HepG2 (cell line): ENCODE data around the gene HLF. TPM values are rescaled to one million over a fixed set of nuclear protein-coding genes. Genes with fewer than 3 reads are reported as not detected.

Experiments used
- ATAC-seq: fragments of 200-7000 bp; cut with Tn5 transposase; 3 replicates; pipeline ENCODE4 v1.9.1; 2020; ENCODE audit warnings: mild to moderate bottlenecking, moderate library complexity
- BruUV-seq: library from RNA; stranded (reverse); fragments of 400-500 nt; replicated peaks from 2 replicates; lab custom pipeline; 2021; lab: Mats Ljungman, UMichigan
- CTCF ChIA-PET: fragments of 300-600 bp; formaldehyde crosslinking; extraction: SDS; loops from one replicate; lab custom pipeline; 2021; ENCODE audit warnings: low total read pairs, inconsistent platforms, low intra/inter-chr PET ratio; lab: Yijun Ruan, JAX
- POLR2A ChIA-PET: fragments of 350-600 bp; sonication (Branson Sonifier 250); formaldehyde crosslinking; loops from one replicate; lab custom pipeline; 2020; ENCODE audit warnings: antibody characterized with exemption, inconsistent platforms; lab: Yijun Ruan, JAX
- DNase-seq: peaks from one replicate; pipeline ENCODE4 v3.0.0-alpha.2; 2015; ENCODE audit warnings: low spot score
- FAIRE-seq: peaks from 3 replicates; lab custom pipeline; 2011; peaks lifted over from hg19 to GRCh38; lab: Jason Lieb, UNC
- H2AFZ ChIP-seq: one replicate; pipeline ENCODE4 v1.6.1; 2011; ENCODE audit warnings: low read length, inconsistent platforms
- H3K27ac ChIP-seq: fragments of 300-600 bp; 3 replicates; pipeline ENCODE4 v1.8.0; 2011; ENCODE audit warnings: mixed run types, mild to moderate bottlenecking, mixed read lengths, low read length, inconsistent platforms; ENCODE audit not compliant: insufficient read depth; ENCODE audit errors: extremely low read length
- H3K27me3 ChIP-seq, 2 experiments: fragments of 200-600 bp in 1 of 2; 2 replicates in 1 of 2; 3 replicates in 1 of 2; pipeline versions ENCODE4 v1.6.0 to v1.8.0; 2011; ENCODE audit warnings: low read length in 2 of 2, mild to moderate bottlenecking in 2 of 2, moderate library complexity in 2 of 2, inconsistent platforms in 1 of 2; ENCODE audit not compliant: insufficient read depth in 2 of 2, control insufficient read depth in 1 of 2
- H3K36me3 ChIP-seq, 2 experiments: fragments of 200-600 bp in 1 of 2; replicated peaks in 1 of 2; 2 replicates in 1 of 2; 3 replicates in 1 of 2; pipeline versions ENCODE4 v1.5.1 to v1.8.0; 2011; ENCODE audit warnings: low read length in 2 of 2, inconsistent platforms in 1 of 2; ENCODE audit not compliant: insufficient read depth in 2 of 2, control insufficient read depth in 1 of 2
- H3K4me1 ChIP-seq: 2 replicates; pipeline ENCODE4 v1.5.1; 2012; ENCODE audit warnings: low read length, inconsistent platforms; ENCODE audit not compliant: insufficient read depth
- H3K4me2 ChIP-seq: 2 replicates; pipeline ENCODE4 v1.6.0; 2011; ENCODE audit warnings: low read depth, low read length, inconsistent platforms
- H3K4me3 ChIP-seq, 3 experiments: fragments of 200-600 bp in 1 of 3; sonication (generic), shearing (Covaris generic) in 1 of 3; replicated peaks in 1 of 3; 2 replicates each; pipeline ENCODE4 v1.5.1; 2011 to 2016; ENCODE audit warnings: low read length in 3 of 3, inconsistent platforms in 2 of 3, low read depth in 2 of 3, mild to moderate bottlenecking in 2 of 3, control low read depth in 1 of 3, mixed read lengths in 1 of 3; ENCODE audit not compliant: insufficient read depth in 1 of 3
- H3K79me2 ChIP-seq: one replicate; pipeline ENCODE4 v1.6.1; 2011; ENCODE audit warnings: low read length, inconsistent platforms; ENCODE audit not compliant: insufficient read depth
- H3K9ac ChIP-seq: 2 replicates; pipeline ENCODE4 v1.6.0; 2011; ENCODE audit warnings: mild to moderate bottlenecking, low read depth, low read length, inconsistent platforms; ENCODE audit not compliant: insufficient read depth
- H3K9me3 ChIP-seq: 2 replicates; pipeline ENCODE4 v1.5.1; 2012; ENCODE audit warnings: mild to moderate bottlenecking, low read length
- H4K20me1 ChIP-seq: 2 replicates; pipeline ENCODE4 v1.6.0; 2011; ENCODE audit warnings: inconsistent platforms, mild to moderate bottlenecking, low read length, moderate library complexity; ENCODE audit not compliant: insufficient read depth
- AGO1 ChIP-seq: fragments of 200-400 bp; formaldehyde crosslinking; IDR thresholded peaks from 2 replicates; pipeline ENCODE4 v1.6.1; 2017; ENCODE audit warnings: mild to moderate bottlenecking, low read depth, low read length, moderate library complexity; ENCODE audit not compliant: poor library complexity, severe bottlenecking
- ARID3A ChIP-seq: IDR thresholded peaks from 2 replicates; pipeline ENCODE4 v1.6.1; 2012; ENCODE audit warnings: low read depth, low read length, improper control_type of control experiment
- EP300 ChIP-seq, 3 experiments: sonication (generic) in 1 of 3; formaldehyde crosslinking in 1 of 3; IDR thresholded peaks; 2 replicates each; pipeline versions ENCODE4 v1.5.1 to v1.6.1; 2011 to 2020; ENCODE audit warnings: low read depth in 2 of 3, low read length in 2 of 3, borderline replicate concordance in 1 of 3, improper control_type of control experiment in 1 of 3, mild to moderate bottlenecking in 1 of 3, missing genetic modification reagents in 1 of 3, moderate library complexity in 1 of 3
- GATAD1 ChIP-seq: IDR thresholded peaks from 2 replicates; pipeline ENCODE4 v1.6.1; 2016; ENCODE audit warnings: missing genetic modification reagents, missing compliant biosample characterization
- KDM1A ChIP-seq: IDR thresholded peaks from 2 replicates; pipeline ENCODE4 v1.6.1; 2016; ENCODE audit warnings: missing compliant biosample characterization
- KDM6A ChIP-seq: IDR thresholded peaks from 2 replicates; pipeline ENCODE4 v1.6.1; 2016; ENCODE audit warnings: low read depth
- NFE2L1 ChIP-seq: sonication (generic); formaldehyde crosslinking; IDR thresholded peaks from 2 replicates; pipeline ENCODE4 v1.4.0; 2020; ENCODE audit warnings: missing genetic modification reagents, mild to moderate bottlenecking, borderline replicate concordance
- SRSF9 ChIP-seq: fragments of 200-400 bp; formaldehyde crosslinking; IDR thresholded peaks from 2 replicates; pipeline ENCODE4 v1.6.1; 2018; ENCODE audit warnings: borderline replicate concordance, mild to moderate bottlenecking, low read depth, low read length; ENCODE audit not compliant: insufficient read depth, poor library complexity, severe bottlenecking
- TARDBP ChIP-seq: sonication (generic); formaldehyde crosslinking; IDR thresholded peaks from 2 replicates; pipeline ENCODE4 v1.8.0; 2022; ENCODE audit warnings: mild to moderate bottlenecking, missing genetic modification reagents
- ZFP41 ChIP-seq: sonication (generic); formaldehyde crosslinking; IDR thresholded peaks from 2 replicates; pipeline ENCODE4 v1.4.0; 2020; ENCODE audit warnings: mild to moderate bottlenecking, missing genetic modification reagents, borderline replicate concordance
- ZMYM4 ChIP-seq: sonication (generic); formaldehyde crosslinking; IDR thresholded peaks from 2 replicates; pipeline ENCODE4 v1.8.1; 2023; ENCODE audit warnings: mild to moderate bottlenecking, missing genetic modification reagents
- ZNF557 ChIP-seq: sonication (generic); formaldehyde crosslinking; IDR thresholded peaks from 2 replicates; pipeline ENCODE4 v1.4.0; 2020; ENCODE audit warnings: missing genetic modification reagents
- WGBS: methylation state at CpG from one replicate; pipeline ENCODE4 v1.1.6; 2017; ENCODE audit warnings: low lambda C conversion rate; 5-methylcytosine and 5-hydroxymethylcytosine counted together
- in situ Hi-C: cut with HindIII; loops from 2 replicates; pipeline ENCODE4 v1.10.0; 2017; ENCODE audit warnings: low pct_unique_long_range_greater_than_20kb; ENCODE audit not compliant: extremely low pct_ligation_motif_present
- intact Hi-C: fragments of 100-400 bp; cut with micrococcal nuclease; formaldehyde crosslinking; loops from one replicate; pipeline ENCODE4 v1.10.0; 2022; ENCODE audit not compliant: unreplicated experiment
- polyA plus RNA-seq, 8 experiments: library from polyadenylated mRNA; depleted of rRNA in 3 of 8; stranded (reverse) in 7 of 8; unstranded in 1 of 8; fragments of >200 nt; fragmentation: Illumina TruSeq in 4 of 8; extraction: Trizol in 4 of 8; gene quantifications; 2 replicates each; pipeline versions ENCODE4 v1.2.1 to v1.2.3, GENCODE V29; 2011 to 2016; ENCODE audit warnings: low read depth in 4 of 8, missing spikeins in 1 of 8, mixed read lengths in 1 of 8; ENCODE audit not compliant: insufficient read depth in 1 of 8
- total RNA-seq, 5 experiments: library from RNA; depleted of rRNA; stranded (reverse); fragments of >200 nt; fragmentation: Illumina TruSeq; extraction: Trizol; gene quantifications; 2 replicates each; pipeline ENCODE4 v1.2.3, GENCODE V29; 2016; ENCODE audit warnings: low read depth in 1 of 5
- TF ChIP-seq, protein P1 (sequence below): sonication (generic); formaldehyde crosslinking; IDR thresholded peaks from 2 replicates; pipeline ENCODE4 v1.8.1; 2022; ENCODE audit warnings: low read depth, mild to moderate bottlenecking, missing genetic modification reagents

HLF gene
- total and polyA plus RNA-seq, 2 of the 13 experiments (the other 11 are each of a cell fraction or from before 2014, with no cell fraction given): 202 to 346 TPM

GRCh38 chr17:55301521-55302406 lies 37.0 kb downstream of the HLF start:
- Histone ChIP-seq H3K4me2 (peak overlapping the region; percentile 51), H4K20me1 (peaks cover 54% of the 10 kb centered on the region), H3K9me3 (no peaks in the 10 kb centered on the region), H3K36me3 (peaks cover 23 to 70% of the 10 kb centered on the region in 2 experiments), H3K79me2 (peaks cover 97% of the 10 kb centered on the region), H3K27ac (peak overlapping the region; percentile 86), H3K4me3 (no peak overlapping the region), H3K27me3 (no peaks in the 10 kb centered on the region), H2AFZ (no peak overlapping the region), H3K9ac (peak overlapping the region; percentile 27; the same call in 1 of the 2 replicates), H3K4me1 (peaks cover 100% of the 10 kb centered on the region)
- ChIA-PET POLR2A (interaction anchor here (1.2 to 5.9 kb wide), 4 partner anchors 9 to 31 kb away, joined by 3 to 119 read pairs (median 12); no protein-coding TSS in a partner anchor), CTCF (no interaction called here)
- BruUV-seq: TSS peak; percentile 80
- FAIRE-seq: peak; percentile 87
- intact Hi-C loops: loop anchor here (2.0 kb wide), 2 partner anchors 35 to 63 kb away; no protein-coding TSS in a partner anchor
- DNase-seq: peak; percentile 99
- peak; percentile 55 for ATAC-seq
- 66% methylated on average over 6 of the region's 6 CpGs for WGBS
- in situ Hi-C loops: no loop called here
- TF ChIP-seq ARID3A (peak; percentile 82), KDM6A (no peak; the same call in 1 of the 2 replicates), TARDBP (CRISPR knock-in tag) (peak; percentile 87), AGO1 (no peak), EP300 (IDR thresholded peaks at IDR 0.05; ENCODE audit: low read depth in 2 of 2, low read length in 2 of 2) (peak in 1 of 2 experiments; percentile 88; a peak in 2 of 4 replicates), EP300 (CRISPR knock-in tag; IDR thresholded peaks at IDR 0.05; ENCODE audit: borderline replicate concordance) (peak; percentile 51; the same call in 1 of the 2 replicates), NFE2L1 (CRISPR knock-in tag) (no peak), GATAD1 (CRISPR knock-in tag) (0 out of 2 replicates have a peak, but pooled peaks have one; percentile 43), ZNF557 (CRISPR knock-in tag) (no peak), SRSF9 (no peak), KDM1A (CRISPR knock-in tag) (0 out of 2 replicates have a peak, but pooled peaks have one; percentile 36), ZMYM4 (CRISPR knock-in tag) (peak; percentile 84), ZFP41 (CRISPR knock-in tag) (peak; percentile 21; the same call in 1 of the 2 replicates)
- TF ChIP-seq, protein P1, sequence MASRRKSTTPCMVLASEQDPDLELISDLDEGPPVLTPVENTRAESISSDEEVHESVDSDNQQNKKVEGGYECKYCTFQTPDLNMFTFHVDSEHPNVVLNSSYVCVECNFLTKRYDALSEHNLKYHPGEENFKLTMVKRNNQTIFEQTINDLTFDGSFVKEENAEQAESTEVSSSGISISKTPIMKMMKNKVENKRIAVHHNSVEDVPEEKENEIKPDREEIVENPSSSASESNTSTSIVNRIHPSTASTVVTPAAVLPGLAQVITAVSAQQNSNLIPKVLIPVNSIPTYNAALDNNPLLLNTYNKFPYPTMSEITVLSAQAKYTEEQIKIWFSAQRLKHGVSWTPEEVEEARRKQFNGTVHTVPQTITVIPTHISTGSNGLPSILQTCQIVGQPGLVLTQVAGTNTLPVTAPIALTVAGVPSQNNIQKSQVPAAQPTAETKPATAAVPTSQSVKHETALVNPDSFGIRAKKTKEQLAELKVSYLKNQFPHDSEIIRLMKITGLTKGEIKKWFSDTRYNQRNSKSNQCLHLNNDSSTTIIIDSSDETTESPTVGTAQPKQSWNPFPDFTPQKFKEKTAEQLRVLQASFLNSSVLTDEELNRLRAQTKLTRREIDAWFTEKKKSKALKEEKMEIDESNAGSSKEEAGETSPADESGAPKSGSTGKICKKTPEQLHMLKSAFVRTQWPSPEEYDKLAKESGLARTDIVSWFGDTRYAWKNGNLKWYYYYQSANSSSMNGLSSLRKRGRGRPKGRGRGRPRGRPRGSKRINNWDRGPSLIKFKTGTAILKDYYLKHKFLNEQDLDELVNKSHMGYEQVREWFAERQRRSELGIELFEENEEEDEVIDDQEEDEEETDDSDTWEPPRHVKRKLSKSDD: 0 out of 2 replicates have a peak, but pooled peaks have one; percentile 48
